ENCODE data around the gene POR. TPM values are rescaled to one million over a fixed set of nuclear protein-coding genes. Genes with fewer than 3 reads are reported as not detected.

Gene POR
- total RNA-seq, 1 experiment from 2014 or later: 99.3 TPM

DNA sequence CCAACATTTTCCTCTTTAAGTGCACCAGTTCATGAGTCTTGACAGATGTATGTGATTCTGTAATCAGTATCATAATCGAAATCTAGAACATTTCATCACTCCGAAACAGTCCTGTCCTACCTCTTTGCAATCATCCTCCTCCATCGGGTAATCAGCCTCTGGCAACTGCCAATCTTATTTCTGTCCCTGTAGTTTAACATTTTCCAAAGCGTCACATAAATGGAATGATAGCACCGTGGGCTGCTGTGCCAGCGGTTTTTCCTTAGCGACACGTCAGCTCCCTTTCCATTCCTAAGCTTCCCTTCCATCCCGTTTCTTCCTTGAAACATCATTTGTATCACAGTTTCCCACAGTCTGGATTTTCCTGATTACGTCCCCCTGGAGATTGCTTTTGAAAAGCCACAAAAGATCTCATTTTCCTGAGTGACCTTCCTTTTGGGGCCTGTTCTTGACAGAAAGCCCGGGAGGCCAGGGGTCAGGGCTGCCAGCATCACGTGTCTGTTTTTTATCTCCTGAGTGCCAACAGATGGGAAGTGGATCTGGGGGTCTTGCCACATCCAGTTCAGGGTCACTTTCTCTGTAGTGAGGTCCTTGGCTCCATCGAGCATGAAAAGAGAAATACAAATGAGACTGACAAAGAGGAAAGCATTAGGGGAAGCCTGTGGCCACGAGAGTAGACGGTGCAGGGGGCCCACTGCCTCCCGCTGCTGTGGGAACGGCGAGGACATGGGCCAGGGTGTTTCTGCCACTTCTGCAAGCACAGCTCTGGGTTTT is 47.8 kb downstream of the POR start:
- Histone ChIP-seq H3K4me1 (ENCODE audit: insufficient read depth, low read length, poor library complexity, severe bottlenecking) (no peaks in the 10 kb centered on the region), H3K27ac (ENCODE audit: low read depth, low read length, poor library complexity, severe bottlenecking) (no peak overlapping the region), H3K9me3 (ENCODE audit: low read depth, low read length, poor library complexity, severe bottlenecking) (no peaks in the 10 kb centered on the region), H3K4me3 (ENCODE audit: low read depth, low read length, poor library complexity, severe bottlenecking) (no peak overlapping the region), H3K36me3 (ENCODE audit: insufficient read depth, low read length, poor library complexity, severe bottlenecking) (peaks cover 4% of the 10 kb centered on the region), H3K27me3 (replicated peaks; ENCODE audit: insufficient read depth, low read depth, low read length, poor library complexity) (no peaks in the 10 kb centered on the region)
- TF ChIP-seq EZH2 (IDR thresholded peaks at IDR 0.05; ENCODE audit: borderline replicate concordance, low read depth, low read length, poor library complexity, severe bottlenecking): no peak
- TF ChIP-seq, protein P1, sequence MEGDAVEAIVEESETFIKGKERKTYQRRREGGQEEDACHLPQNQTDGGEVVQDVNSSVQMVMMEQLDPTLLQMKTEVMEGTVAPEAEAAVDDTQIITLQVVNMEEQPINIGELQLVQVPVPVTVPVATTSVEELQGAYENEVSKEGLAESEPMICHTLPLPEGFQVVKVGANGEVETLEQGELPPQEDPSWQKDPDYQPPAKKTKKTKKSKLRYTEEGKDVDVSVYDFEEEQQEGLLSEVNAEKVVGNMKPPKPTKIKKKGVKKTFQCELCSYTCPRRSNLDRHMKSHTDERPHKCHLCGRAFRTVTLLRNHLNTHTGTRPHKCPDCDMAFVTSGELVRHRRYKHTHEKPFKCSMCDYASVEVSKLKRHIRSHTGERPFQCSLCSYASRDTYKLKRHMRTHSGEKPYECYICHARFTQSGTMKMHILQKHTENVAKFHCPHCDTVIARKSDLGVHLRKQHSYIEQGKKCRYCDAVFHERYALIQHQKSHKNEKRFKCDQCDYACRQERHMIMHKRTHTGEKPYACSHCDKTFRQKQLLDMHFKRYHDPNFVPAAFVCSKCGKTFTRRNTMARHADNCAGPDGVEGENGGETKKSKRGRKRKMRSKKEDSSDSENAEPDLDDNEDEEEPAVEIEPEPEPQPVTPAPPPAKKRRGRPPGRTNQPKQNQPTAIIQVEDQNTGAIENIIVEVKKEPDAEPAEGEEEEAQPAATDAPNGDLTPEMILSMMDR (conservative IDR thresholded peaks at IDR 0.05; ENCODE audit: low read depth, low read length): no peak
- POLR2A ChIA-PET (ENCODE audit: low non-redundant PET): no interaction called here
- BruUV-seq (replicated peaks): no TSS peak
- intact Hi-C loops (cut with micrococcal nuclease; ENCODE audit: unreplicated experiment): no loop called here
- no peak for DNase-seq (ENCODE audit: low spot score)
- CTCF ChIA-PET: no interaction called here

- no peak for DNase-seq (ENCODE audit: low spot score)
- BruUV-seq (replicated peaks): no TSS peak
Observed at GRCh38 chr7:75963381-75963995, 48.5 kb downstream of the POR start.

DNA sequence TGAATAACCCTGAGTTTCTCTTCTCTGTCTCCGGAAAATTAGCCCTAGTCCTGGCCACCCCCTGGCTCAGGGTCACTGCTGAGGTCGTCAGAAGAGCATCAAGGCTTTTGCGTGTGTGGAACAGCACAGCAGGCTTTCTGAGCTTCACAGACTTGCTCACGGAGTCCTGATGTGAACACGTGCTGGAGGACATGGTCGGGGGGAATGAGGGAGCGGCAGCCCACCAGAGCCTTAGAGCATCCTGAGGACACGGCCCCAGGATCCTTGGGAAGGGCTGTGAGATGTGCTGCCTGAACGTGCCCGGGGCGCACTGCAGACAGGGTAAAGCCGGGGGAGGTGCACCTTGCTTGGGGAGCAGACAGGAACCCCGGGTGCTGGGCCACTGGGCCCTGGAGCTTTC is 50.7 kb downstream of the POR start:
- intact Hi-C loops (cut with micrococcal nuclease; ENCODE audit: unreplicated experiment): no loop called here
- no peak for DNase-seq (ENCODE audit: low spot score)
- BruUV-seq (replicated peaks): no TSS peak
- ChIA-PET POLR2A (ENCODE audit: low non-redundant PET) (no interaction called here), CTCF (no interaction called here)
- H3K36me3 ChIP-seq (ENCODE audit: insufficient read depth, low read length, poor library complexity, severe bottlenecking): peaks cover 3% of the 10 kb centered on the region
- no peak overlapping the region for H3K4me3 ChIP-seq (ENCODE audit: low read depth, low read length, poor library complexity, severe bottlenecking)
- TF ChIP-seq EZH2 (IDR thresholded peaks at IDR 0.05; ENCODE audit: borderline replicate concordance, low read depth, low read length, poor library complexity, severe bottlenecking): no peak
- TF ChIP-seq, protein P1 (conservative IDR thresholded peaks at IDR 0.05; ENCODE audit: low read depth, low read length): no peak
- no peaks in the 10 kb centered on the region for H3K4me1 ChIP-seq (ENCODE audit: insufficient read depth, low read length, poor library complexity, severe bottlenecking)
- no peak overlapping the region for H3K27ac ChIP-seq (ENCODE audit: low read depth, low read length, poor library complexity, severe bottlenecking)
- H3K9me3 ChIP-seq (ENCODE audit: low read depth, low read length, poor library complexity, severe bottlenecking): no peaks in the 10 kb centered on the region
- no peaks in the 10 kb centered on the region for H3K27me3 ChIP-seq (replicated peaks; ENCODE audit: insufficient read depth, low read depth, low read length, poor library complexity)

More at GRCh38 chr7:75963381-75963995, 48.5 kb downstream of the POR start:
- H3K27ac ChIP-seq (ENCODE audit: low read depth, low read length, poor library complexity, severe bottlenecking): no peak overlapping the region
- no peak overlapping the region for H3K4me3 ChIP-seq (ENCODE audit: low read depth, low read length, poor library complexity, severe bottlenecking)
- H3K4me1 ChIP-seq (ENCODE audit: insufficient read depth, low read length, poor library complexity, severe bottlenecking): no peaks in the 10 kb centered on the region
- ChIA-PET POLR2A (ENCODE audit: low non-redundant PET) (no interaction called here), CTCF (no interaction called here)
- TF ChIP-seq EZH2 (IDR thresholded peaks at IDR 0.05; ENCODE audit: borderline replicate concordance, low read depth, low read length, poor library complexity, severe bottlenecking): no peak
- intact Hi-C loops (cut with micrococcal nuclease; ENCODE audit: unreplicated experiment): no loop called here
- H3K36me3 ChIP-seq (ENCODE audit: insufficient read depth, low read length, poor library complexity, severe bottlenecking): peaks cover 3% of the 10 kb centered on the region
- H3K27me3 ChIP-seq (replicated peaks; ENCODE audit: insufficient read depth, low read depth, low read length, poor library complexity): no peaks in the 10 kb centered on the region
- no peaks in the 10 kb centered on the region for H3K9me3 ChIP-seq (ENCODE audit: low read depth, low read length, poor library complexity, severe bottlenecking)

Measured in A673 (cell line).